ENCODE results near the gene TNS3.

- TF ChIP-seq CTCF (CRISPR knock-in tag; IDR thresholded peaks at IDR 0.05) = no peak
- no peak for TF ChIP-seq YY1 (IDR thresholded peaks at IDR 0.05; ENCODE audit: insufficient read depth, insufficient replicate concordance, low read depth, low read length)
- TF ChIP-seq ZNF292 (CRISPR knock-in tag; IDR thresholded peaks at IDR 0.05; ENCODE audit: borderline replicate concordance, low read depth) = no peak
- no peak for TF ChIP-seq HDAC2 (CRISPR knock-in tag; IDR thresholded peaks at IDR 0.05)
- TF ChIP-seq ZNF740 (CRISPR knock-in tag; IDR thresholded peaks at IDR 0.05) = no peak
- TF ChIP-seq CHD4 (IDR thresholded peaks at IDR 0.05; ENCODE audit: borderline replicate concordance, low read length) = no peak
- no peak for TF ChIP-seq ZFP36 (IDR thresholded peaks at IDR 0.05; ENCODE audit: borderline replicate concordance, low read depth, low read length, partially characterized antibody)
- no peak for TF ChIP-seq CBFB (CRISPR knock-in tag; IDR thresholded peaks at IDR 0.05)
- TF ChIP-seq ZBTB2 (CRISPR knock-in tag; IDR thresholded peaks at IDR 0.05; ENCODE audit: low read depth) = no peak
Measured at GRCh38 chr7:47454069-47454973, 127.6 kb downstream of the TNS3 start.

Data from HepG2 (cell line).